Germinal center (tissue), 1 donor: ENCODE measurements around the gene PCARE.
"Not testable (repeated sequence)": the region's sequence is repeated elsewhere in the genome, so short reads cannot be mapped to it uniquely, and the experiment has no call there.

Source experiments
- DNase-seq: peaks from one replicate; pipeline ENCODE4 v3.0.0; 2012; ENCODE audit warnings: mixed read lengths, low spot score

PCARE gene

GRCh38 chr2:29096969-29097368 lies 22.6 kb upstream of the PCARE start:
- no peak for DNase-seq

GRCh38 chr2:29090311-29090710 lies 16.0 kb upstream of the PCARE start:
- DNase-seq, result not testable (repeated sequence)

DNA sequence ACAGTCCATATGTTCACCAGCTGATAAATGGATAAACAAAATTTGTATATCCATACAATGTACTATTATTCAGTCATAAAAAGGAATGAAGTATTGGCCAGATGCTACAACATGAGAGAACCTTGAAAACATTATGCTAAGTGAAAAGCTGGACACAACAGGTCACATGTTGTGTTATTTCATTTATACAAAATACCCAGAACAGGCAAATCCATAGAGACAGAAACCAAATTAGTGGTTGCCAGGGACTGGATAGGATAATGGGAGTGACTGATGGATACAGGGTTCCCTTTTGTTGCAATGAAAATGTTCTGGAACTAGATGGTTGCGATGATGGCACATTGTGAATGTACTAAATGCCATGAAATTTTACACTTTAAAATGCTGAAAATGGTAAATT lies 10.2 kb upstream of the PCARE start:
- no peak for DNase-seq

GRCh38 chr2:29082804-29083495 lies 8.6 kb upstream of the PCARE start:
- no peak for DNase-seq

DNA sequence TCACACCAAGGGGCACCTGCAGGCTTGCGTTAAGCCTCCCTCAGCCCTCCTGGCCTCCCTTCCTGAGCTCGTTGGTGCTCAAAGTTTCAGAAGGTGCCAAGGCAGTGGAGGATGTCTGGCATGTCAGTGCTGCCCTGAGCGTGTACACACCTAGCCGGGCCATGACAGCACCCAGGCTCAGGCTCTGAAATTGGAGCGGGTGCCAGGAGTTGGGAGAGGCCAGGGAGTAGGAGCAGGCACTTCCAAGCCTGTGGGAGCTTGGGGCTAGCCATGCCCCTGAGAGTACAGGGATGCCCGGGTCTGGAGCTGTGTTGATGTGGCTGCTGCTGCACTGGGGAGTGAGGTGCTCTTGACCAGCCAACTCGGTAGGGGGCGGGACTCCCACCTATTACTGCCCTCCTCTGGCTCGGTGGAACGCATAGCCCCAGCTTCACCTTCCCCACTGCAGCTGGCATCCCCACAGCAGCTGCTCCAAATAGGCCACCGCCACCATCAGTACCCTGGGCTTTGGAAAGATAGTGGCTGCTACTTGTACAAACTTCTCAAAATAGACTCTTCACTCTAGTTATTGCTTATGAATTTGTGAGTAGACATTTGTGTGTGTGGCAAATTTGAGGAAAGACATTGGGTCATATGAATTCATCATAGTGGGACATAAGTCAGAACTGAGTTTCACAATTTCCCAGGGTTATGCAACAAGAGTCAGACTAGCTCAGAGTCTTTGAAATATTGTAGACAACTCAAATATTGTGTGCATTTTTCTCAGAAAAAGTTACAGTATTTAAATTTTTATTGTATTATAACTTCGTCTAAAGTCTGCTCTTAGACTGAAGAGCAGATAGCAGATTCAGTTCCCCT lies 6.8 kb upstream of the PCARE start:
- DNase-seq, result no peak

DNA sequence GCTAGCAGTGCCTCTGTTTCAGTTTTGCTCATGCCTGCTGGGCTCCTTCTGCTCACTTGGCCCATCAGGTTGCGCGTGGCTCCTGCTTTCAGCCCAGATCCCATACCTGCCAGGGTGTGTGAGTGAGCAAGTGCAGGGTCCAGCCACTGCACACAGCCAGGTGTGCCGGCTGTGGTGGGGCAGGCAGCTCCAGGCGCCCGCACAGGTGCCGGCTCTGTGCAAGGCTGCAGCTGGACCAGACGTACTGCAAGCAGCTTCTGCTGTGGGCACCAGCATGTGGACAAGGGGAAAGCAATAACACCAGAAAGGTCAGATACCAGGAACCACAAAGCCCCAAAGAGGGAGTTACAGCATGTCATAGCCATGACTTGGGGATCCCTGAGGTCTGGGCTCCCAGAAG lies 5.6 kb upstream of the PCARE start:
- no peak for DNase-seq

DNA sequence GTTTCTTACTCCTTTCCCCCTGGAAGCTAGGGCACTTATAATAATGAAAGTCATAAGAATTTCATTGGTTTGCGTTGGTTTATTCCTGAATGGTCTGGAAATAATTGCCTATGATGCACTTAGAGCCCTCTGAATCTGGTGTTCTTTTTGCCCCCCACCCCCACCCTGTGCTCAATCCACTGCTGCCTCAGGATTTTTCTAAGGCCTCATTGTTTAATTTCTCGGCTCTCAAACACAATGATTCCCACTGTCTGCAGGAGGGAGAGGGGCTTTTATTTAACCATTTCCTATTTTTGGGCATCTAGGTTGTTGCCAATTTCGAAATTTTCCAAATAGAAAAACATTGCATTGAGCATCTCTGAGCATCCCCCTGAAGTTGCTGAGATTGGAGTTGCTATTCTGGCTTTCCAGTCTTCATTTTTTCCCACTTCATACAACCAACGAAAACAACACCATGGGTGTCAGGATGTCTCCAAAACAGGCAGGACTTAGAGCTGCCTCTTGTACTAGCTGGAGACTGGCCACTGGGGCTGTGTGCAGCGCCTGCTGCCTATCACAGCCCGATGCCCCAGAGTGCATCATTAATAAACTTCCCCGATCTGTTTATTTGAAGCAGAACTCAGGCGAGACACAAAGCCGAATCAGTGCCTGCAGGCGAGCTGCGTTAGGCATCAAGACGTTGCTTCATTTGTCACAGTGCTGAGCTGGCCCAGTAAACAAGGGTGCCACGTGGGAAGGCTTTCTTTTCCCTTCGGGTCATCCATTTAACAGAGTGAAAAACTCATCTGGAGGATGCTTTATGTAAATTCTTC lies 1.8 kb upstream of the PCARE start:
- no peak for DNase-seq

- DNase-seq, result no peak
Observed at GRCh38 chr2:29073933-29074332, 390 bp downstream of the PCARE start.

DNA sequence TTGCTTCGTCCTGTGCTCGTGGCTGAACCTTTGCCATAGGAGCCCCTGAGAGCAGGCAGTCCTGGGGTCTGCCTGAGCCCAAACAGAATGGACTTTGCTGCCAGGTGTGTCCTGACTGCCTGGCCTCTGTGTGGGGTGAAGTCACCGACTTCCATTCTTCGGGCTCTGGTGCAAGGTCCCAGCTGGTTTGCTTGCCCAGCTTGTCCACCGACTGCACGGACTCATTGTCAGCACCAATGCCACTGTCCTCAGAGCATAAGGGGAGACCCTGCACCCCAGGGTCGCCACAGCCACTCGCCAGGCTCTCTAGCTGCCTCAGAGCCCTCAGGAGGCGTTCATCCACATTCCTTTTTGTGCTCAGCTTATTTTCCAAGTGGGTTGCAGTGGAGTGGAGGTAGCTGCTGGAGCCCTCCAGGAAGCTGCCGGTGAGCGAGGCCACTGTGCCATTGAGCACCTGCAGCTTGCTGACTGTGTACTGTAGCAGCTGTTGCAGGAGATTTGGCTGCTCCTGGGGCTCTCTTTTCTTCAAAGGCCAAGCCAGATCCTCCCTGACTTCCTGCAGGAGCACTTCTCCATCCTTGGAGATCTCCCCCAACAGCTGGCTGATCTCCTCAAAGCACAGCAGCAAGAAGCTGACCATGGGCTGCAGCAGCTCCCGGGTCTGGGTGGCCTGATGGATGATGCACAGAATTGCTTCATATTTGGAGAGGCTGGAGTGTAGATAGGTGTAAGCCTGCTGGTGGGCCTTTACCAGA lies 1.2 kb downstream of the PCARE start:
- no peak for DNase-seq

- DNase-seq, result no peak
Observed at GRCh38 chr2:29072251-29072650, 2.1 kb downstream of the PCARE start.

DNA sequence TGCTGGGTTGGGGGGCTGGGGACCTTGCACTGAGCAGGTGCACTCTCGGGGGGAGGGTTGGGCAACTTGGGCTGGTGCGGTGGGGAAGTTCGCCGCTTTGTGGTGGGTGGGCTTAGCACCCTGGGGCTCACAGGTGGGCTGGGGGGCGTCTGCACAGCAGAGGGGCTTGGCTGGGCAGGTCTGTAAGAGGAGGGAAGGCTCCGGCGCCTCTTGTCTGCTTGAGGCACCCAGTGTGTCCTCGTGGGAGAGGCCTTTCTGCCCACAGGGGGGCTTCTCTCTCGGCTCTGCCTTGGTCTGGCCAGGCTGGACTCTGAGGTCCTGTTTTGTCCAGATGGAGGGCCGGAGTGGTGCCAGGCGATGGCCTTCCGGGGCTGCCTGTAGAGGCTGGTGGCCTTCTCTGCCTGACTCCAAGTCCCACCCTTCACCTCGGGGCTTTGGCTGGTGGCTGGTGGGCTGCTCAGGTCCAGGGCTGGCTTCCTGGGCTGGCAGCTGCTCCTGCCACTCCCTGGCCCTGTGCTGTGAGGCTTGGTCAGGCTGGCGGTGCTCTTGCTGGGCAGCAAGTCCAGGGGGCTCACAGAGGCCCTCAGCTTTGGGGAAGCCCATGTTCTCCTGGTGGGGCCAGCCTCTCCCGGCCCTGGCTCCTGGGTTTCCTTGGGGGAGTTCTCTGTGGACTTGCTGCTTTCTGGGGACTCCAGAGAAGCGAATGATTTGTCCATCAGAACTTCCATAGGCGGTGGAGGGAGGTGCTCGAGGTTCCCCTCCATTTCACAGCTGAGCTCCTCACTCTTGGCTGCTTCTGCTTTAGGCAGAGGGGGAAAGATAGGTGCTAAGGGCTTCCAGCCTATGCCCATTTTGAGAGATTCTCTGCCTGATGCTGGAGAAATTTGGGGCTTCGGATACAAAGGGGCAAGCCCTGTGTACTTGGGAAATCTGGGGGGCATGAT lies 3.0 kb downstream of the PCARE start:
- DNase-seq, result no peak

DNA sequence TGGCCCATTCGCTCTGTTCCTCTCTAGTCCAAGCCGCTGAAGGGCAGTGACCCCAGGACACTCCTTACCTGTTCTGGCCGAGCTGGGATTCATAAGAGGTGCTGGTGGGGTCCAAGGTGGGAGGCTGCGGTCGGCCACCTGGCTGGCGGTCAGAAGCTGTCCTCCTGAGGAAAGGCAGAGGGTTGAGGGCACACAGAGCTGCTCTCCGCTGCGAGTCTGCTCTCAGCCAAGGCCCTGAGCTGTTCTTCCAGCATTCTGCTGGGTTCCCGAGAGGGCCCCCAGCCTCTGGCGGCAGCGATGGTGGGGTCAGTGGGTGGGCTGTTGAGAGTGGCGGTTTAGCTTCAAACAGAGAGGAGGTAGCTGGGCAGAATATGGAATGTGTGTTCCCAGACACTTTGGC lies 3.8 kb downstream of the PCARE start:
- no peak for DNase-seq

DNA sequence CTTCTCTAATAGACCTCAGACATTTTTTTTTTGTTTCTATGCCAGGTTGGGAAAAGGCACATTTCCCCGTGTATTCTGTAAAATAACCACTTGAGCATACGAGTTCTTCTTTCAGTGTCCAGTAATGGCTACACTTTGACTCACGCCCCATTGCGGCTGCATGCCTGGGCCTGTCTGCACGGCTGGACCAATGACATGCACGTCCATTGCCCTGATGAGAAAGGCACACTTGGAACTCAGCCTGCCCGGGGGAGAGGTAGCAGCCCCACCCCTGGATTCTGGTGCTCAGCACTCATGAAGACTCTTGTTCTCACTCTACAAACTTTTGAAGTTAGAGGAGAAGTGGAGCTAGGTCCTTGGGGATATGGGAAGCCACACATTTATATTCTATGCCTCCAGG lies 5.8 kb downstream of the PCARE start:
- DNase-seq, result no peak

GRCh38 chr2:29066997-29067605 lies 7.2 kb downstream of the PCARE start:
- no peak for DNase-seq

GRCh38 chr2:29066271-29066860 lies 8.0 kb downstream of the PCARE start:
- DNase-seq, result no peak

DNA sequence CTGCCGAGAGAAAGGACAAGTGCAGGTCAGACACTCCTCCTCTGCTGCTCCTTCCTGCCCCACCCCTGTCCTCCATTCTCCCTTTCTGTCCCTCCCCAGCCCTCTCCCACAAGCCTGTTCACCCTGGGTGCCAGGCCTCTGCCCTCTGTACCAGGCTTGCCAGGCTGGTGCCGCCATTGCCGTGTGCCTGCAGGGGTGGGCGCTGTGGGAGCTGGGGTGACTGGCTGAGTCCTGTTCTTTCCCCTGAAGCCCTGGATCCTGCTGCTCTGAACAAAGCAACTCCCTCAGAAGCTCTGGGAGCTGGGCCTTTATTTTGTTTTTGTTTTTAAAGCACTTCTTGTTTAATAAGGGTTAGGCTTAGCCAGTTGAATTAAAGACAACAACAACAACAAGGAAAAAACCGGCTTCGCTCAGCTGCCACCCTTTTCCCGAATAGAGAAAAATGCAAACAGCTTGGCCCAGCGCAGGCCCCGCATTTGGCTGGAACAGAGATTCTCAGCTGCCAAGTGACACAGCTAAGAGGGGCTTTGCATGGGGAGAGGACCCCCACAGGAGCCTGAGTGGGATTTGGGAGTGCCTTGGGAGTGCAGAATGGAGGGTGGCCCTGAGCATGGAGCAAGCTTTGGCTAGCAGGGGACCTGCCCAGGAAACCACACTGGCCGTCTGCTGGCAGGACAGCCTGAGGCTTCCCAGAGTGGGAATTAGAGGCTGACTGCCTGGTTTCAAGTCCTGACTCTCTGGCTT lies 9.1 kb downstream of the PCARE start:
- DNase-seq, result no peak

DNA sequence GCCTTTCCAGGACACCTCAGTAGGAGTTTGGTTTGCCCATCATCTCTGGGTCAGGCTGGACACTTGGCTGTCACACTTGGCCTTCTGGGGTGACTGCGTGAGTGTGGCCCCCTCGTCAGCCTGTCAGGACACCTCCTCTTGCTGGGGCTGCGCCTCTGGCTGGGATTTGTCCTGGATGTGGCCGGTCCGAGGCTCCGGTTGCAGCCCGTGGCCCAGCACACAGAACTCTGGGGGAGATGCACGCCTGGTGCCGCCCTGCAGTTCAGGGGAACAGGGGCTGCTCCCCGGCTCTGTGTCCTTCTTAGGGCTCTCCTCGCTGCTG lies 9.6 kb downstream of the PCARE start:
- no peak for DNase-seq

DNA sequence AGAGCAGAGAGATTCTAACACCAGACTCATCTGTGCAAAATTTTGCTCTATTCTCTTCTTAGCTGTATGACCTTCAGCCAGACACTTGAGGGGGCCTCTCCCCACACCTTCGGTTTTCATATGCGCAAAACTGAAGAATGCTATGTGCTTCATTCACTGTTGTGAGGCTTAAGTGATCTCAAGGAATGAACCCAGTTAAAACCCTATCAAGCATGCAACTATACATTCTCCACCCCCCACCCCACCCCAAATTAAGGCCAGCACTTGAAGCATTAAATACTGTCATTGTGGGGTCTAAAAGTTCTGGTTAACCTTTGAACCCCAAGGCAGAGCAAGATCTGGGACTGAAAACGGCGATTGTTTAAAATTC lies 10.0 kb downstream of the PCARE start:
- no peak for DNase-seq

DNA sequence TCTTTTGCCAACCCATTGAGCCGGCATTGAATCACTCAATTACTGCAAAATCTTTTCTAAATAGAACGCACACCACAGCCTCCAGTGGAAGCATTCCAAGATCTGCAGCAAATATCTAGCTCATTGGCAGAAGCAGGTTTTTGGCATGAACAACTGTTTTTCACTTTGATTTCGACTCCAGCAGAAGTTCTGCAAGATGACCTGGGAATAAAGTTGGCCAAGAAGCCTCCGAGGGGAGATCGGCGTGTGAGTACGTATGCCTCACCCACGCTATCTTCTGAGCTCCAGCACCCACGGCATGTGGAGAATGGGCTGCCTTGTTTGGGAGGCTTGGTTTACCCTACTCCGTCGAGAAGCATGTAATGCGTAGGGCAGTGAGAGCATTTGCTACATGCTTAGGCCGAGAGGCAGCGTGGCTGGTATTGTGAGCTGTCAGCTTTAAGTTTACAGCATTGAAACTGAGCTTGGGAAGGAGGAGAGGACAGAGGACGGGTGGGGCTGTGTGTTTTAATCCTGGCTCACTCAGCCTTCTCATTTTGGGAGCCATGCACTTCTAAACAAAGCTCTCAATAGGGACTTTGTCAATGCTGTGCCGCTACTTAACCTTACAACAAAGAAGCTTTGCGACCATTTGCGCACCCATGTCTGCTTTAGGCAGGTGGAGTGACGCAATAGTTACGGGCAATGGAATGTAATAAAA lies 10.5 kb downstream of the PCARE start:
- DNase-seq, result no peak
